Measurements from ENCODE around the gene VMO1.

The VMO1 gene

DNA sequence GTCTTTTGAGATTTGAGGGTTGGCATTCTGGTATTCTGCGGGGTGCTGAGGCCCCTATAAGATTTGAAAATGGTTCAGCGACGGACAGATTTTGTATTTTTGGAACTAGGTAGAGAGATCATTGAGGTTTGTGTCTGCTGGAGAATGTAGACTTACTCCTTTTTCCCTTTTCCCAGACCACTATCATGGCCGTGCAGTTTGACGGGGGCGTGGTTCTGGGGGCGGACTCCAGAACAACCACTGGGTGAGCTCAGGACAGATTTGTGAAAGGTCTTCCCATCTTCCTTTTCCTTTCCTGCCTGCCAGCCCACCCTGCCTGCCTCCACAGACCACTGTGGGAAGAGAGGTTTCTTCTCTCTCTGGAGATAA lies 10.4 kb upstream of the VMO1 start:
- DNase-seq (ENCODE audit: low read depth), result no peak
- TF ChIP-seq CTCF (IDR thresholded peaks at IDR 0.05; ENCODE audit: low read depth, low read length, missing control alignments), result no peak

GRCh38 chr17:4795168-4795567 lies 9.0 kb upstream of the VMO1 start:
- no peak for DNase-seq (ENCODE audit: low read depth)
- TF ChIP-seq CTCF (IDR thresholded peaks at IDR 0.05; ENCODE audit: low read depth, low read length, missing control alignments), result no peak

More for the DNA sequence above, 10.4 kb upstream of the VMO1 start:
- peak overlapping the region; percentile 97 for H3K4me3 ChIP-seq (ENCODE audit: low read depth, low read length)

DNA sequence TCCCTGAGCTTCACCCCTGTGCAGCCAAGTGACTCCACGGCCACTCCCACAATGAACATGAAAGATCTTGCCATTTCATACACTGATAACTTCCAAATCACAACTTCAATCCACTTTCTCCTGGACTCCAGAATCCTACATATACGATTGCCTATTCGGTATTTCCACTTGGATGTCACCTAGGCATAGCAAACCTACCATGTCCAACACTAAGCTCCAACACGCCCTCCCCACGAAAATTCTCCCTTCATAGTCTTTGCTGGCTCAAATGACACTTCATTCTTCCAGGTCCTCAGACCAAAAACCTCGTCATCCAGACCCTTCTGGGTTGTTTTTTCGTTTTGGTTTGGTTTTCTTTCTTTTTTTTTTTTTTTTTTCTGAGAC lies 4.5 kb upstream of the VMO1 start:
- no peak for TF ChIP-seq CTCF (IDR thresholded peaks at IDR 0.05; ENCODE audit: low read depth, low read length, missing control alignments)
- H3K4me3 ChIP-seq (ENCODE audit: low read depth, low read length), result peak overlapping the region; percentile 68
- DNase-seq (ENCODE audit: low read depth), result no peak

More at GRCh38 chr17:4795168-4795567, 9.0 kb upstream of the VMO1 start:
- no peak overlapping the region for H3K4me3 ChIP-seq (ENCODE audit: low read depth, low read length)

GRCh38 chr17:4789951-4790704 lies 4.0 kb upstream of the VMO1 start:
- DNase-seq (ENCODE audit: low read depth), result peak; percentile 46
- H3K4me3 ChIP-seq (ENCODE audit: low read depth, low read length), result peak overlapping the region; percentile 68
- peak; percentile 76 for TF ChIP-seq CTCF (IDR thresholded peaks at IDR 0.05; ENCODE audit: low read depth, low read length, missing control alignments)

GRCh38 chr17:4789701-4789950 lies 3.5 kb upstream of the VMO1 start:
- TF ChIP-seq CTCF (IDR thresholded peaks at IDR 0.05; ENCODE audit: low read depth, low read length, missing control alignments), result no peak
- DNase-seq (ENCODE audit: low read depth), result no peak
- H3K4me3 ChIP-seq (ENCODE audit: low read depth, low read length), result peak overlapping the region; percentile 68

- TF ChIP-seq CTCF (IDR thresholded peaks at IDR 0.05; ENCODE audit: low read depth, low read length, missing control alignments), result no peak
- H3K4me3 ChIP-seq (ENCODE audit: low read depth, low read length), result peak within 1 kb of the TSS; percentile 68
- no peak for DNase-seq (ENCODE audit: low read depth)
Measured at GRCh38 chr17:4788807-4789700, 2.9 kb upstream of the VMO1 start, which contains the start of gene GLTPD2. GLTPD2 (plus strand) TSS chr17:4788964; CDS start chr17:4789012, 48 bp downstream.

All from GM12864 (cell line).